KMS-11 (cell line): ENCODE data around the gene VAV2.

ENCODE experiments used
- H2AFZ ChIP-seq: fragments of 200-600 bp; sonication (generic); 2 replicates; pipeline ENCODE4 v1.6.1; 2016; ENCODE audit warnings: antibody characterized with exemption, mixed run types, low read depth
- H3K27ac ChIP-seq: fragments of 200-600 bp; sonication (generic); 2 replicates; pipeline ENCODE4 v1.6.1; 2016; ENCODE audit warnings: mild to moderate bottlenecking, mixed run types
- H3K27me3 ChIP-seq: fragments of 200-600 bp; sonication (generic); 2 replicates; pipeline ENCODE4 v1.6.1; 2017; ENCODE audit warnings: mild to moderate bottlenecking, low read depth, mixed run types, moderate library complexity; ENCODE audit not compliant: insufficient read depth
- H3K36me3 ChIP-seq: fragments of 200-600 bp; sonication (generic); 2 replicates; pipeline ENCODE4 v1.6.1; 2017; ENCODE audit warnings: mild to moderate bottlenecking, mixed run types; ENCODE audit not compliant: insufficient read depth
- H3K4me1 ChIP-seq: fragments of 200-600 bp; sonication (generic); 2 replicates; pipeline ENCODE4 v1.6.1; 2016; ENCODE audit warnings: mild to moderate bottlenecking, low read depth, mixed run types; ENCODE audit not compliant: poor library complexity, severe bottlenecking
- H3K4me2 ChIP-seq: fragments of 200-600 bp; sonication (generic); 2 replicates; pipeline ENCODE4 v1.7.0; 2016; ENCODE audit warnings: mild to moderate bottlenecking, mixed run types
- H3K4me3 ChIP-seq: fragments of 200-600 bp; sonication (generic); IDR thresholded peaks from 2 replicates; pipeline ENCODE4 v1.6.1; 2017; ENCODE audit warnings: low read depth, low read length, mixed read lengths; ENCODE audit not compliant: insufficient read depth
- H3K79me2 ChIP-seq: fragments of 200-600 bp; sonication (generic); 2 replicates; pipeline ENCODE4 v1.6.1; 2016; ENCODE audit warnings: low read depth, mixed run types; ENCODE audit not compliant: insufficient read depth
- H3K9ac ChIP-seq: fragments of 200-600 bp; sonication (generic); 2 replicates; pipeline ENCODE4 v1.6.1; 2016; ENCODE audit warnings: mild to moderate bottlenecking, mixed run types
- H4K20me1 ChIP-seq: fragments of 200-600 bp; sonication (generic); 2 replicates; pipeline ENCODE4 v1.6.1; 2016; ENCODE audit warnings: mild to moderate bottlenecking, mixed run types; ENCODE audit not compliant: insufficient read depth
- CTCF ChIP-seq: fragments of 200-600 bp; sonication (generic); conservative IDR thresholded peaks from 2 replicates; pipeline ENCODE4 v1.6.1; 2017; ENCODE audit warnings: low read depth, mild to moderate bottlenecking, antibody characterized with exemption, low read length, moderate library complexity, mixed read lengths

Gene VAV2

GRCh38 chr9:133742251-133742650 is 249.9 kb downstream of the VAV2 start:
- H3K79me2 ChIP-seq, result no peaks in the 10 kb centered on the region
- no peak overlapping the region for H3K4me3 ChIP-seq
- no peak overlapping the region for H3K9ac ChIP-seq
- no peak overlapping the region for H3K27ac ChIP-seq
- peaks cover 77% of the 10 kb centered on the region for H3K27me3 ChIP-seq
- no peak overlapping the region for H3K4me2 ChIP-seq
- H4K20me1 ChIP-seq, result no peaks in the 10 kb centered on the region
- no peak for TF ChIP-seq CTCF
- no peak overlapping the region for H2AFZ ChIP-seq
- no peaks in the 10 kb centered on the region for H3K36me3 ChIP-seq
- no peaks in the 10 kb centered on the region for H3K4me1 ChIP-seq

- H4K20me1 ChIP-seq, result no peaks in the 10 kb centered on the region
- no peaks in the 10 kb centered on the region for H3K36me3 ChIP-seq
- peaks cover 75% of the 10 kb centered on the region for H3K27me3 ChIP-seq
- no peaks in the 10 kb centered on the region for H3K4me1 ChIP-seq
- H3K9ac ChIP-seq, result no peak overlapping the region
- no peaks in the 10 kb centered on the region for H3K79me2 ChIP-seq
- no peak overlapping the region for H3K4me2 ChIP-seq
- no peak for TF ChIP-seq CTCF
- H3K4me3 ChIP-seq, result no peak overlapping the region
- H3K27ac ChIP-seq, result no peak overlapping the region
- H2AFZ ChIP-seq, result no peak overlapping the region
Observed at GRCh38 chr9:133741716-133742115, 250.4 kb downstream of the VAV2 start.

- peaks cover 74% of the 10 kb centered on the region for H3K27me3 ChIP-seq
- H3K4me2 ChIP-seq, result no peak overlapping the region
- no peaks in the 10 kb centered on the region for H3K79me2 ChIP-seq
Observed at GRCh38 chr9:133740911-133741310, 251.2 kb downstream of the VAV2 start.

GRCh38 chr9:133739408-133740280 is 252.5 kb downstream of the VAV2 start:
- no peaks in the 10 kb centered on the region for H4K20me1 ChIP-seq
- H2AFZ ChIP-seq, result no peak overlapping the region
- H3K9ac ChIP-seq, result no peak overlapping the region
- H3K27ac ChIP-seq, result no peak overlapping the region
- H3K4me1 ChIP-seq, result no peaks in the 10 kb centered on the region
- no peak overlapping the region for H3K4me2 ChIP-seq
- H3K27me3 ChIP-seq, result peaks cover 76% of the 10 kb centered on the region
- no peak overlapping the region for H3K4me3 ChIP-seq
- H3K36me3 ChIP-seq, result no peaks in the 10 kb centered on the region
- no peak for TF ChIP-seq CTCF
- no peaks in the 10 kb centered on the region for H3K79me2 ChIP-seq

More at GRCh38 chr9:133740911-133741310, 251.2 kb downstream of the VAV2 start:
- Histone ChIP-seq H4K20me1 (no peaks in the 10 kb centered on the region), H2AFZ (no peak overlapping the region), H3K4me3 (no peak overlapping the region), H3K9ac (no peak overlapping the region), H3K4me1 (no peaks in the 10 kb centered on the region), H3K36me3 (no peaks in the 10 kb centered on the region), H3K27ac (no peak overlapping the region)
- no peak for TF ChIP-seq CTCF
